Measurements from ENCODE around the gene TATDN3.
A peak's percentile ranks its signal among the peaks of the same experiment; 100 is the strongest.

TATDN3 gene

DNA sequence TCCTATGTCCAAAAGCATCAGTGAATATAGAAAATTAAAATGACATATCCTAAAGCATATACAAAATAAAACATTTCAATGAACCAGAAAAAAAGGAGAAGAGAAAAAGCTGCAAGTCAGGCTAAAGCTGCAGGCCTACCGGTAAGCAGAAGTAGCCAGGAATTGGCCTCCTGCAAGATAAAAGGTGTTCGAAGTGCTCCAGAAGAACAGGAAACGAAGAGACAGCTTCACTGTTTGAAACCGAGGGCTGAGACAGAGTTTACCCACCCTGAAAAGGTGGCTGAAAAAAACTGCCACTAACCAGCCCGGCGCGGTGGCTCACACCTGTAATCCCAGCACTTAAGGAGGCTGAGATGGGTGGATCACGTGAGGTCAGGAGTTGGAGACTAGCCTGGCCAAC, 37.5 kb upstream of the TATDN3 start:
- Histone ChIP-seq H3K4me2 (ENCODE audit: low read length) (no peak overlapping the region), H3K79me1 (ENCODE audit: low read length) (no peaks in the 10 kb centered on the region), H3K27ac (ENCODE audit: low read depth, low read length) (no peak overlapping the region), H2AFZ (ENCODE audit: insufficient read depth, low read length, poor library complexity) (no peak overlapping the region), H4K91ac (ENCODE audit: low read depth, low read length) (no peak overlapping the region), H4K8ac (ENCODE audit: low read depth, low read length) (no peak overlapping the region), H2AK5ac (ENCODE audit: low read length) (no peak overlapping the region), H3K4ac (ENCODE audit: low read depth, low read length) (no peak overlapping the region), H2BK120ac (ENCODE audit: insufficient read depth, low read length, poor library complexity) (no peak overlapping the region), H2BK5ac (ENCODE audit: low read depth, low read length, poor library complexity) (no peak overlapping the region), H3K4me3 (ENCODE audit: low read depth, low read length) (no peak overlapping the region), H3K23ac (ENCODE audit: low read length) (no peak overlapping the region), H4K12ac (ENCODE audit: low read depth, low read length) (no peak overlapping the region), H3K14ac (ENCODE audit: low read length) (no peak overlapping the region), H3K79me2 (ENCODE audit: control insufficient read depth, insufficient read depth, low read length, poor library complexity) (no peaks in the 10 kb centered on the region), H3K9me3 (ENCODE audit: insufficient read depth, low read depth, low read length) (no peaks in the 10 kb centered on the region), H3K18ac (ENCODE audit: low read length) (no peak overlapping the region), H3K36me3 (ENCODE audit: control insufficient read depth in 1 of 2, insufficient read depth in 2 of 2, low read length in 2 of 2) (peaks cover 2% of the 10 kb centered on the region in 2 experiments), H2BK12ac (ENCODE audit: low read length) (no peak overlapping the region), H3K9ac (ENCODE audit: low read length) (no peak overlapping the region), H3K27me3 (ENCODE audit: insufficient read depth, low read length) (no peaks in the 10 kb centered on the region), H3K4me1 (ENCODE audit: control insufficient read depth in 1 of 2, insufficient read depth in 2 of 2, low read length in 2 of 2) (peaks cover 0 to 2% of the 10 kb centered on the region in 2 experiments)
- DNase-seq, result no peak
- WGBS (ENCODE audit: extremely low coverage, insufficient coverage, insufficient read length), result no CpG with 5 or more reads among the region's 8 CpGs

GRCh38 chr1:212754680-212755079, 37.0 kb upstream of the TATDN3 start:
- Histone ChIP-seq H4K91ac (ENCODE audit: low read depth, low read length) (no peak overlapping the region), H3K79me2 (ENCODE audit: control insufficient read depth, insufficient read depth, low read length, poor library complexity) (no peaks in the 10 kb centered on the region), H3K18ac (ENCODE audit: low read length) (no peak overlapping the region), H2BK5ac (ENCODE audit: low read depth, low read length, poor library complexity) (no peak overlapping the region), H2AFZ (ENCODE audit: insufficient read depth, low read length, poor library complexity) (no peak overlapping the region), H3K9me3 (ENCODE audit: insufficient read depth, low read depth, low read length) (no peaks in the 10 kb centered on the region), H3K4me3 (ENCODE audit: low read depth, low read length) (no peak overlapping the region), H3K23ac (ENCODE audit: low read length) (no peak overlapping the region), H4K12ac (ENCODE audit: low read depth, low read length) (no peak overlapping the region), H4K8ac (ENCODE audit: low read depth, low read length) (no peak overlapping the region), H3K4ac (ENCODE audit: low read depth, low read length) (no peak overlapping the region), H3K27me3 (ENCODE audit: insufficient read depth, low read length) (no peaks in the 10 kb centered on the region), H3K4me2 (ENCODE audit: low read length) (no peak overlapping the region), H3K79me1 (ENCODE audit: low read length) (no peaks in the 10 kb centered on the region), H2BK120ac (ENCODE audit: insufficient read depth, low read length, poor library complexity) (no peak overlapping the region), H3K9ac (ENCODE audit: low read length) (no peak overlapping the region), H3K4me1 (ENCODE audit: control insufficient read depth in 1 of 2, insufficient read depth in 2 of 2, low read length in 2 of 2) (peaks cover 0 to 2% of the 10 kb centered on the region in 2 experiments), H3K14ac (ENCODE audit: low read length) (no peak overlapping the region), H3K36me3 (ENCODE audit: control insufficient read depth in 1 of 2, insufficient read depth in 2 of 2, low read length in 2 of 2) (peaks cover 2% of the 10 kb centered on the region in 2 experiments), H3K27ac (ENCODE audit: low read depth, low read length) (no peak overlapping the region), H2AK5ac (ENCODE audit: low read length) (no peak overlapping the region), H2BK12ac (ENCODE audit: low read length) (no peak overlapping the region)
- no CpG with 5 or more reads among the region's 1 CpG for WGBS (ENCODE audit: extremely low coverage, insufficient coverage, insufficient read length)
- no peak for DNase-seq

GRCh38 chr1:212759683-212760082, 32.0 kb upstream of the TATDN3 start:
- H4K12ac ChIP-seq (ENCODE audit: low read depth, low read length), result no peak overlapping the region
- no peaks in the 10 kb centered on the region for H3K79me1 ChIP-seq (ENCODE audit: low read length)
- H3K14ac ChIP-seq (ENCODE audit: low read length), result no peak overlapping the region
- H2BK5ac ChIP-seq (ENCODE audit: low read depth, low read length, poor library complexity), result no peak overlapping the region
- H2BK12ac ChIP-seq (ENCODE audit: low read length), result no peak overlapping the region
- no peaks in the 10 kb centered on the region for H3K4me1 ChIP-seq (ENCODE audit: control insufficient read depth in 1 of 2, insufficient read depth in 2 of 2, low read length in 2 of 2)
- H4K8ac ChIP-seq (ENCODE audit: low read depth, low read length), result no peak overlapping the region
- no peaks in the 10 kb centered on the region for H3K9me3 ChIP-seq (ENCODE audit: insufficient read depth, low read depth, low read length)
- H3K27me3 ChIP-seq (ENCODE audit: insufficient read depth, low read length), result no peaks in the 10 kb centered on the region
- H3K27ac ChIP-seq (ENCODE audit: low read depth, low read length), result no peak overlapping the region
- no peak overlapping the region for H3K4ac ChIP-seq (ENCODE audit: low read depth, low read length)
- H3K18ac ChIP-seq (ENCODE audit: low read length), result no peak overlapping the region
- H3K79me2 ChIP-seq (ENCODE audit: control insufficient read depth, insufficient read depth, low read length, poor library complexity), result no peaks in the 10 kb centered on the region
- H3K4me2 ChIP-seq (ENCODE audit: low read length), result no peak overlapping the region
- H3K23ac ChIP-seq (ENCODE audit: low read length), result no peak overlapping the region
- no peak overlapping the region for H2AFZ ChIP-seq (ENCODE audit: insufficient read depth, low read length, poor library complexity)
- no peak overlapping the region for H3K4me3 ChIP-seq (ENCODE audit: low read depth, low read length)
- H2AK5ac ChIP-seq (ENCODE audit: low read length), result no peak overlapping the region
- H3K9ac ChIP-seq (ENCODE audit: low read length), result no peak overlapping the region
- H3K36me3 ChIP-seq (ENCODE audit: control insufficient read depth in 1 of 2, insufficient read depth in 2 of 2, low read length in 2 of 2), result peaks cover 3 to 5% of the 10 kb centered on the region in 2 experiments
- no CpG with 5 or more reads among the region's 5 CpGs for WGBS (ENCODE audit: extremely low coverage, insufficient coverage, insufficient read length)
- no peak overlapping the region for H2BK120ac ChIP-seq (ENCODE audit: insufficient read depth, low read length, poor library complexity)
- DNase-seq, result no peak
- H4K91ac ChIP-seq (ENCODE audit: low read depth, low read length), result no peak overlapping the region

DNA sequence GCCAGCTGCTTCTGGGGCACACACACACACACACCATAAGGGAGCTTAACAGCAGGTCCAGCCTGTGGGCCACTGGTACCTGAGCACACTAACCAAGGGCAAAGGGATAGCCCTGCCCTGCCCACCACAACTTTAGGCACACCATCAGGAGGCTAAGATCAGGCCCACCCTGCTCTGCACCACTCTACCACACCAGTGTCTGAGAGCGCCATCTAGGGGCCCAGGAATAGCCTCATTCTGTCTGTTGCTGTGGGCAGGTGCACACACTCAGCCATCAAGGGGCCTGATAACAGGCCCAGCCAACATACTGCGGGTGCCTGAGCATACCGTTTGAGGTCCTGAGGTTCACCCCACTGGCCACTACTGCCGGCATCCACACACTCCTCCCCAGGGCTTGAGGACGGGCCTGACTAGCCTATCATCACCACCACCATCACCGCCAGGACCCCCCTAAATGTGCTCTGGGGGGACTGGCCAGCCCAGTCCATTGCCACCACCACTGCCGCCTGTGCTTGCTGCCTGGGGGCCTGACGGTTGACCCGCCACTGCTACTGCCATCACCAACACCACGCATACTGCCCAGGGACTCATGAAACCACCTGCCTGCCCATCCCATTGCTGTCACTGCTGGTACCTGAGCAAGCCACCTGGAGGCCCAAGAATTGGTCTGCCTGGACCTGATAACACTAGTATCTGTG, 31.4 kb upstream of the TATDN3 start:
- Histone ChIP-seq H3K9me3 (ENCODE audit: insufficient read depth, low read depth, low read length) (no peaks in the 10 kb centered on the region), H3K36me3 (ENCODE audit: control insufficient read depth in 1 of 2, insufficient read depth in 2 of 2, low read length in 2 of 2) (peaks cover 3 to 5% of the 10 kb centered on the region in 2 experiments), H2BK5ac (ENCODE audit: low read depth, low read length, poor library complexity) (no peak overlapping the region), H3K23ac (ENCODE audit: low read length) (no peak overlapping the region), H3K9ac (ENCODE audit: low read length) (no peak overlapping the region), H4K8ac (ENCODE audit: low read depth, low read length) (no peak overlapping the region), H4K12ac (ENCODE audit: low read depth, low read length) (no peak overlapping the region), H3K27me3 (ENCODE audit: insufficient read depth, low read length) (no peaks in the 10 kb centered on the region), H3K4me1 (ENCODE audit: control insufficient read depth in 1 of 2, insufficient read depth in 2 of 2, low read length in 2 of 2) (no peaks in the 10 kb centered on the region), H4K91ac (ENCODE audit: low read depth, low read length) (no peak overlapping the region), H2BK12ac (ENCODE audit: low read length) (no peak overlapping the region), H3K18ac (ENCODE audit: low read length) (peak overlapping the region; percentile 31), H2AK5ac (ENCODE audit: low read length) (no peak overlapping the region), H3K4ac (ENCODE audit: low read depth, low read length) (no peak overlapping the region), H3K4me2 (ENCODE audit: low read length) (no peak overlapping the region), H3K79me2 (ENCODE audit: control insufficient read depth, insufficient read depth, low read length, poor library complexity) (no peaks in the 10 kb centered on the region), H2BK120ac (ENCODE audit: insufficient read depth, low read length, poor library complexity) (no peak overlapping the region), H3K79me1 (ENCODE audit: low read length) (no peaks in the 10 kb centered on the region), H3K14ac (ENCODE audit: low read length) (no peak overlapping the region), H3K4me3 (ENCODE audit: low read depth, low read length) (no peak overlapping the region), H2AFZ (ENCODE audit: insufficient read depth, low read length, poor library complexity) (no peak overlapping the region), H3K27ac (ENCODE audit: low read depth, low read length) (no peak overlapping the region)
- peak in 1 of 2 donors; percentile 34 for DNase-seq
- WGBS (ENCODE audit: extremely low coverage, insufficient coverage, insufficient read length), result no CpG with 5 or more reads among the region's 10 CpGs
